H1 (cell line): ENCODE data around the gene PTTG1IP.
A peak's percentile ranks its signal among the peaks of the same experiment; 100 is the strongest.

Experiments used
- BACH1 ChIP-seq: IDR thresholded peaks from 2 replicates; pipeline ENCODE4 v1.6.1; 2012; ENCODE audit warnings: low read length, improper control_type of control experiment
- CEBPB ChIP-seq: IDR thresholded peaks from 2 replicates; pipeline ENCODE4 v1.6.1; 2012; ENCODE audit warnings: low read depth, low read length
- CHD1 ChIP-seq: IDR thresholded peaks from 2 replicates; pipeline ENCODE4 v1.6.1; 2012; ENCODE audit warnings: low read depth, low read length, improper control_type of control experiment
- EZH2 ChIP-seq: fragments of 200-600 bp; sonication (generic); IDR thresholded peaks from 2 replicates; pipeline ENCODE4 v1.7.1; 2012; ENCODE audit warnings: low read depth, mild to moderate bottlenecking, moderate library complexity, low read length, inconsistent platforms; ENCODE audit not compliant: severe bottlenecking
- GABPA ChIP-seq: IDR thresholded peaks from 2 replicates; pipeline ENCODE4 v1.6.1; 2011; ENCODE audit warnings: mild to moderate bottlenecking, low read length, moderate library complexity, borderline replicate concordance; ENCODE audit not compliant: insufficient read depth
- HDAC2 ChIP-seq, 2 experiments: fragments of 300-600 bp in 1 of 2; sonication (generic) in 1 of 2; IDR thresholded peaks; 2 replicates each; pipeline ENCODE4 v1.6.1; 2011 to 2012; ENCODE audit warnings: low read depth in 2 of 2, low read length in 2 of 2, mild to moderate bottlenecking in 2 of 2, moderate library complexity in 2 of 2, borderline replicate concordance in 1 of 2, inconsistent platforms in 1 of 2
- POLR2A ChIP-seq, 2 experiments: IDR thresholded peaks; 1 replicate in 1 of 2; 2 replicates in 1 of 2; pipeline ENCODE4 v1.6.1; 2011; ENCODE audit warnings: low read depth in 2 of 2, low read length in 2 of 2, mild to moderate bottlenecking in 2 of 2; ENCODE audit errors: control extremely low read depth in 1 of 2
- POU5F1 ChIP-seq: IDR thresholded peaks from 2 replicates; pipeline ENCODE4 v1.6.1; 2011; ENCODE audit warnings: low read depth, mild to moderate bottlenecking, low read length, moderate library complexity
- RBBP5 ChIP-seq: IDR thresholded peaks from 2 replicates; pipeline ENCODE4 v1.7.1; 2012; ENCODE audit warnings: low read depth, mild to moderate bottlenecking, inconsistent platforms, low read length, moderate library complexity, borderline replicate concordance
- TEAD4 ChIP-seq: IDR thresholded peaks from 2 replicates; pipeline ENCODE4 v1.6.1; 2012; ENCODE audit warnings: low read depth, low read length, inconsistent platforms, mixed read lengths
- TF ChIP-seq, protein P1 (sequence below), 3 experiments: IDR thresholded peaks; 1 replicate in 2 of 3; 2 replicates in 1 of 3; pipeline versions ENCODE4 v1.5.1 to v1.6.1; 2011; ENCODE audit warnings: low read length in 3 of 3, mild to moderate bottlenecking in 3 of 3, inconsistent platforms in 2 of 3, low read depth in 1 of 3, moderate library complexity in 1 of 3; ENCODE audit not compliant: insufficient read depth in 1 of 3; ENCODE audit errors: control extremely low read depth in 1 of 3

DNA sequence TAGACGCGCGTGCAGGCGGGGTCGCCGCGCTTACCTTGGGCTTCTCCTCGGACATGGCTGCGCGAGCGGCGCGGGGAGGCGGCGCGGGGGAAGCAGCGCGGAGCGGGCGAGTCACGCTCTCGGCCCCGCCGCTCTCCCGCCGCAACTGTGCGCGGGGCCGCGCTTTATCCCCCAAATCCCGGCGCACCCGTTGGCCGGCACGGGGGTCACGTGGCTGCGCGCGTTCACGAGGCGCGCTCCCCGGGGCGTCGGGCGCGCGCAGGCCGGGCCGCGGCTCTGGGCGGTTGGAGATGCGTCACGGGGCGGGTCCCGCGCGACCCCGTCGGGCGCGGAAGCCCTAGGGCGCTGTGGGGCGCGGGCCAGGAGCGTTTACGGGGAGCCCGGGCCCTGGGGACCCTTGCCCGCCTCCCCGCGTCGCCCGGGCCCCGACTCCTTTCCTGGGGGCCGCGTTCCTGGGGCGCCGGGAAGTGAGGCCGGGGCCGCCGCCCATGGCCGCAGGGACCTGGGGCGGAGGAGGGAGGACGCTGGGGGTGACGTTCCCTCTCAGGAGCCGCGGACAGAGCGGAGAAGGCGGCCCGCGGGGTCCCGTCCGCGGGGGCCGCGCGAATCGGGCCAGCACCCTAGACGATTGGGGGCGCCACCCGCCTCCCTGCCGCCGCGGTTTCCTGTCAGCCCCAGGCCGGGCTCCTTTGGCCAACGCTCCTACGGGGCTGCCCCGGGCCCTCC, 55.4 kb downstream of the PTTG1IP start, which contains the start of gene SUMO3:
- TF ChIP-seq CEBPB (no peak), BACH1 (no peak), POLR2A (IDR thresholded peaks at IDR 0.05; ENCODE audit: control extremely low read depth in 1 of 2, low read depth in 2 of 2, low read length in 2 of 2) (peak; percentile 73 to 82; a peak in 2 of 3 replicates), GABPA (no peak), TEAD4 (no peak), EZH2 (no peak), CHD1 (no peak), HDAC2 (IDR thresholded peaks at IDR 0.05; ENCODE audit: borderline replicate concordance in 1 of 2, low read depth in 2 of 2, low read length in 2 of 2) (no peak), RBBP5 (peak; percentile 80; the same call in 1 of the 2 replicates), POU5F1 (no peak)
- TF ChIP-seq, protein P1, sequence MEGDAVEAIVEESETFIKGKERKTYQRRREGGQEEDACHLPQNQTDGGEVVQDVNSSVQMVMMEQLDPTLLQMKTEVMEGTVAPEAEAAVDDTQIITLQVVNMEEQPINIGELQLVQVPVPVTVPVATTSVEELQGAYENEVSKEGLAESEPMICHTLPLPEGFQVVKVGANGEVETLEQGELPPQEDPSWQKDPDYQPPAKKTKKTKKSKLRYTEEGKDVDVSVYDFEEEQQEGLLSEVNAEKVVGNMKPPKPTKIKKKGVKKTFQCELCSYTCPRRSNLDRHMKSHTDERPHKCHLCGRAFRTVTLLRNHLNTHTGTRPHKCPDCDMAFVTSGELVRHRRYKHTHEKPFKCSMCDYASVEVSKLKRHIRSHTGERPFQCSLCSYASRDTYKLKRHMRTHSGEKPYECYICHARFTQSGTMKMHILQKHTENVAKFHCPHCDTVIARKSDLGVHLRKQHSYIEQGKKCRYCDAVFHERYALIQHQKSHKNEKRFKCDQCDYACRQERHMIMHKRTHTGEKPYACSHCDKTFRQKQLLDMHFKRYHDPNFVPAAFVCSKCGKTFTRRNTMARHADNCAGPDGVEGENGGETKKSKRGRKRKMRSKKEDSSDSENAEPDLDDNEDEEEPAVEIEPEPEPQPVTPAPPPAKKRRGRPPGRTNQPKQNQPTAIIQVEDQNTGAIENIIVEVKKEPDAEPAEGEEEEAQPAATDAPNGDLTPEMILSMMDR (IDR thresholded peaks at IDR 0.05; ENCODE audit: control extremely low read depth in 1 of 3, insufficient read depth in 1 of 3, low read depth in 1 of 3, low read length in 3 of 3), result no peak
